ENCODE results near the gene TANGO6. TPM values are rescaled to one million over a fixed set of nuclear protein-coding genes. Genes with fewer than 3 reads are reported as not detected.

TANGO6 gene
- total RNA-seq, 2 experiments from 2014 or later, result 22.7 to 22.8 TPM

DNA sequence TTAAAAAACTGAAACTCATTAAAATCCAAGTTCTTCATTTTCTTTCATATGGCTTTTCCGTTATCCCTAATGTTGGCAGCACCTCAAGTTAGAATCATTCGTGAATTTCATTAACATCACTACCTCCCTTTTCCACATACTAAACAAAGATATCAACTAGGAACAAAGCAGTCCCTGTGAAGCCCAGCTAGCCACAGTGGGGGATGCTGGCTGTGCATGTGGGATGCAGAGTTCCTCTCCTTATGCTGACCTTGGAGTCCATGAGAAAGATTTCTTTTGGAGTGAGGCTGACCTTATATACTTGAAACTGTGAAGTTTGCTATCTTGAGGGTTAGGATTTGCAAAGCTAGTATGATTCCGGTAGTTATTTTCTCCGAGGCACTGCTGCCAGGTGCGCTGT lies 117.6 kb downstream of the TANGO6 start:
- TF ChIP-seq, protein P1, sequence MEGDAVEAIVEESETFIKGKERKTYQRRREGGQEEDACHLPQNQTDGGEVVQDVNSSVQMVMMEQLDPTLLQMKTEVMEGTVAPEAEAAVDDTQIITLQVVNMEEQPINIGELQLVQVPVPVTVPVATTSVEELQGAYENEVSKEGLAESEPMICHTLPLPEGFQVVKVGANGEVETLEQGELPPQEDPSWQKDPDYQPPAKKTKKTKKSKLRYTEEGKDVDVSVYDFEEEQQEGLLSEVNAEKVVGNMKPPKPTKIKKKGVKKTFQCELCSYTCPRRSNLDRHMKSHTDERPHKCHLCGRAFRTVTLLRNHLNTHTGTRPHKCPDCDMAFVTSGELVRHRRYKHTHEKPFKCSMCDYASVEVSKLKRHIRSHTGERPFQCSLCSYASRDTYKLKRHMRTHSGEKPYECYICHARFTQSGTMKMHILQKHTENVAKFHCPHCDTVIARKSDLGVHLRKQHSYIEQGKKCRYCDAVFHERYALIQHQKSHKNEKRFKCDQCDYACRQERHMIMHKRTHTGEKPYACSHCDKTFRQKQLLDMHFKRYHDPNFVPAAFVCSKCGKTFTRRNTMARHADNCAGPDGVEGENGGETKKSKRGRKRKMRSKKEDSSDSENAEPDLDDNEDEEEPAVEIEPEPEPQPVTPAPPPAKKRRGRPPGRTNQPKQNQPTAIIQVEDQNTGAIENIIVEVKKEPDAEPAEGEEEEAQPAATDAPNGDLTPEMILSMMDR (conservative IDR thresholded peaks at IDR 0.05; ENCODE audit: low read length), result no peak
- no peak for TF ChIP-seq EZH2phosphoT487 (IDR thresholded peaks at IDR 0.05; ENCODE audit: borderline replicate concordance, low read depth, low read length)
- Histone ChIP-seq H3K9me2 (ENCODE audit: insufficient read depth, low read length) (no peaks in the 10 kb centered on the region), H2AFZ (ENCODE audit: low read length) (no peak overlapping the region), H4K20me1 (ENCODE audit: insufficient read depth, low read length) (no peaks in the 10 kb centered on the region), H3K27ac (ENCODE audit: low read depth, low read length, poor library complexity, severe bottlenecking) (no peak overlapping the region), H3K79me2 (ENCODE audit: insufficient read depth, low read depth, low read length) (no peaks in the 10 kb centered on the region), H3K4me1 (ENCODE audit: insufficient read depth, low read length, poor library complexity, severe bottlenecking) (no peaks in the 10 kb centered on the region), H3K9me3 (ENCODE audit: low read length) (no peaks in the 10 kb centered on the region), H3K36me3 (ENCODE audit: insufficient read depth, low read length) (no peaks in the 10 kb centered on the region), H3K4me2 (ENCODE audit: low read length) (no peak overlapping the region), H3K4me3 (ENCODE audit: low read depth, low read length, poor library complexity, severe bottlenecking) (no peak overlapping the region)
- CTCF ChIA-PET (ENCODE audit: unreplicated experiment), result no interaction called here
- DNase-seq (ENCODE audit: low spot score), result no peak
- intact Hi-C loops (cut with micrococcal nuclease; ENCODE audit: unreplicated experiment), result no loop called here
- BruUV-seq (replicated peaks), result no TSS peak
- POLR2A ChIA-PET, result no interaction called here

- TF ChIP-seq, protein P1 (conservative IDR thresholded peaks at IDR 0.05; ENCODE audit: low read length), result no peak
- no peak for TF ChIP-seq EZH2phosphoT487 (IDR thresholded peaks at IDR 0.05; ENCODE audit: borderline replicate concordance, low read depth, low read length)
- Histone ChIP-seq H3K27ac (ENCODE audit: low read depth, low read length, poor library complexity, severe bottlenecking) (no peak overlapping the region), H3K4me1 (ENCODE audit: insufficient read depth, low read length, poor library complexity, severe bottlenecking) (no peaks in the 10 kb centered on the region), H3K9me3 (ENCODE audit: low read length) (no peaks in the 10 kb centered on the region), H3K4me3 (ENCODE audit: low read depth, low read length, poor library complexity, severe bottlenecking) (no peak overlapping the region), H3K9me2 (ENCODE audit: insufficient read depth, low read length) (no peaks in the 10 kb centered on the region), H3K79me2 (ENCODE audit: insufficient read depth, low read depth, low read length) (no peaks in the 10 kb centered on the region), H3K36me3 (ENCODE audit: insufficient read depth, low read length) (no peaks in the 10 kb centered on the region), H4K20me1 (ENCODE audit: insufficient read depth, low read length) (no peaks in the 10 kb centered on the region), H3K4me2 (ENCODE audit: low read length) (no peak overlapping the region), H2AFZ (ENCODE audit: low read length) (no peak overlapping the region)
- DNase-seq (ENCODE audit: low spot score), result no peak
- intact Hi-C loops (cut with micrococcal nuclease; ENCODE audit: unreplicated experiment), result no loop called here
- ChIA-PET CTCF (ENCODE audit: unreplicated experiment) (no interaction called here), POLR2A (interaction anchor here (0.6 kb wide), 1 partner anchor 760 kb away, joined by 3 read pairs; no protein-coding TSS in a partner anchor)
- BruUV-seq (replicated peaks), result no TSS peak
These were observed 118.6 kb downstream of the TANGO6 start for GRCh38 chr16:68961778-68962402.

GRCh38 chr16:68969338-68969737 lies 126.0 kb downstream of the TANGO6 start:
- H3K9me2 ChIP-seq (ENCODE audit: insufficient read depth, low read length), result no peaks in the 10 kb centered on the region
- intact Hi-C loops (cut with micrococcal nuclease; ENCODE audit: unreplicated experiment), result no loop called here
- CTCF ChIA-PET (ENCODE audit: unreplicated experiment), result no interaction called here
- no peaks in the 10 kb centered on the region for H3K79me2 ChIP-seq (ENCODE audit: insufficient read depth, low read depth, low read length)
- no peaks in the 10 kb centered on the region for H3K36me3 ChIP-seq (ENCODE audit: insufficient read depth, low read length)
- no peak for DNase-seq (ENCODE audit: low spot score)
- no peak overlapping the region for H2AFZ ChIP-seq (ENCODE audit: low read length)
- no peaks in the 10 kb centered on the region for H3K9me3 ChIP-seq (ENCODE audit: low read length)
- H3K27ac ChIP-seq (ENCODE audit: low read depth, low read length, poor library complexity, severe bottlenecking), result no peak overlapping the region
- no peak overlapping the region for H3K4me3 ChIP-seq (ENCODE audit: low read depth, low read length, poor library complexity, severe bottlenecking)
- BruUV-seq (replicated peaks), result no TSS peak
- H3K4me2 ChIP-seq (ENCODE audit: low read length), result no peak overlapping the region
- no peaks in the 10 kb centered on the region for H3K4me1 ChIP-seq (ENCODE audit: insufficient read depth, low read length, poor library complexity, severe bottlenecking)
- no peak for TF ChIP-seq EZH2phosphoT487 (IDR thresholded peaks at IDR 0.05; ENCODE audit: borderline replicate concordance, low read depth, low read length)
- TF ChIP-seq, protein P1 (conservative IDR thresholded peaks at IDR 0.05; ENCODE audit: low read length), result no peak
- no peaks in the 10 kb centered on the region for H4K20me1 ChIP-seq (ENCODE audit: insufficient read depth, low read length)
- POLR2A ChIA-PET, result interaction anchor here (0.7 kb wide), 1 partner anchor 17 kb away, joined by 3 read pairs; no protein-coding TSS in a partner anchor
